Measurements from ENCODE around the gene DUSP16.

The DUSP16 gene

GRCh38 chr12:12528361-12529270, 34.0 kb downstream of the DUSP16 start:
- H3K27me3 ChIP-seq (ENCODE audit: insufficient read depth, poor library complexity, severe bottlenecking): no peaks in the 10 kb centered on the region
- no peak for TF ChIP-seq SPI1 (IDR thresholded peaks at IDR 0.05; ENCODE audit: borderline replicate concordance, low read depth)
- no peak for TF ChIP-seq POLR2AphosphoS5 (IDR thresholded peaks at IDR 0.05; ENCODE audit: low read depth)
- TF ChIP-seq, protein P1, sequence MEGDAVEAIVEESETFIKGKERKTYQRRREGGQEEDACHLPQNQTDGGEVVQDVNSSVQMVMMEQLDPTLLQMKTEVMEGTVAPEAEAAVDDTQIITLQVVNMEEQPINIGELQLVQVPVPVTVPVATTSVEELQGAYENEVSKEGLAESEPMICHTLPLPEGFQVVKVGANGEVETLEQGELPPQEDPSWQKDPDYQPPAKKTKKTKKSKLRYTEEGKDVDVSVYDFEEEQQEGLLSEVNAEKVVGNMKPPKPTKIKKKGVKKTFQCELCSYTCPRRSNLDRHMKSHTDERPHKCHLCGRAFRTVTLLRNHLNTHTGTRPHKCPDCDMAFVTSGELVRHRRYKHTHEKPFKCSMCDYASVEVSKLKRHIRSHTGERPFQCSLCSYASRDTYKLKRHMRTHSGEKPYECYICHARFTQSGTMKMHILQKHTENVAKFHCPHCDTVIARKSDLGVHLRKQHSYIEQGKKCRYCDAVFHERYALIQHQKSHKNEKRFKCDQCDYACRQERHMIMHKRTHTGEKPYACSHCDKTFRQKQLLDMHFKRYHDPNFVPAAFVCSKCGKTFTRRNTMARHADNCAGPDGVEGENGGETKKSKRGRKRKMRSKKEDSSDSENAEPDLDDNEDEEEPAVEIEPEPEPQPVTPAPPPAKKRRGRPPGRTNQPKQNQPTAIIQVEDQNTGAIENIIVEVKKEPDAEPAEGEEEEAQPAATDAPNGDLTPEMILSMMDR (IDR thresholded peaks at IDR 0.05; ENCODE audit: insufficient read depth, low read length): no peak
- TF ChIP-seq GABPA (IDR thresholded peaks at IDR 0.05; ENCODE audit: low read depth): no peak
- no peak for TF ChIP-seq REST (IDR thresholded peaks at IDR 0.05; ENCODE audit: insufficient replicate concordance, low read depth)
- no peak for DNase-seq (ENCODE audit: low read depth in 1 of 2, low spot score in 1 of 2)
- no peak overlapping the region for H3K27ac ChIP-seq (replicated peaks)
- H3K4me3 ChIP-seq (replicated peaks; ENCODE audit: insufficient read depth, low read length): no peak overlapping the region

GRCh38 chr12:12527820-12528296, 34.8 kb downstream of the DUSP16 start:
- Histone ChIP-seq H3K27ac (replicated peaks) (no peak overlapping the region), H3K27me3 (ENCODE audit: insufficient read depth, poor library complexity, severe bottlenecking) (no peaks in the 10 kb centered on the region), H3K4me3 (replicated peaks; ENCODE audit: insufficient read depth, low read length) (no peak overlapping the region)
- TF ChIP-seq GABPA (IDR thresholded peaks at IDR 0.05; ENCODE audit: low read depth) (no peak), POLR2AphosphoS5 (IDR thresholded peaks at IDR 0.05; ENCODE audit: low read depth) (no peak), REST (IDR thresholded peaks at IDR 0.05; ENCODE audit: insufficient replicate concordance, low read depth) (no peak), SPI1 (IDR thresholded peaks at IDR 0.05; ENCODE audit: borderline replicate concordance, low read depth) (no peak)
- TF ChIP-seq, protein P1 (IDR thresholded peaks at IDR 0.05; ENCODE audit: insufficient read depth, low read length): no peak
- no peak for DNase-seq (ENCODE audit: low read depth in 1 of 2, low spot score in 1 of 2)

DNA sequence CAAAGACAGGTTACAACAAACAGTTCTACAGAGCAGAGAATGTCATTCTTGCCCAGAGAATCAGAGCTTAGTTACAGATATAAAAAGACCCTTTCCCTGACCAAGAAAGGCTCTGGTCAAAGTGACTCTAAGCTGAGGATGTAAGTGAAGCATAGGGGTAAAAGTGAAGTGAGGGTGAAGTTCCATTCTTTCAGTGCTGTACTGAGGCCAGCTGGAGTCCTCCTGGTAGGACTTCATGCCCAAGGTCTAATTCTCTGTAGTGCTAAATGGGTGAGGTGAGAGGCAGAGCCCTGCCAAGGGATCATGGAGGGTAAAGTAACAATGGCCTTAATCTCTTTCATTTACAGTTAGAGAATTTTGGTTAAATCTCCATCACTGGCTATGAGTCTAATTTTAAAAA, 38.5 kb downstream of the DUSP16 start:
- TF ChIP-seq SPI1 (IDR thresholded peaks at IDR 0.05; ENCODE audit: borderline replicate concordance, low read depth) (no peak), REST (IDR thresholded peaks at IDR 0.05; ENCODE audit: insufficient replicate concordance, low read depth) (no peak), GABPA (IDR thresholded peaks at IDR 0.05; ENCODE audit: low read depth) (no peak), POLR2AphosphoS5 (IDR thresholded peaks at IDR 0.05; ENCODE audit: low read depth) (no peak)
- TF ChIP-seq, protein P1 (IDR thresholded peaks at IDR 0.05; ENCODE audit: insufficient read depth, low read length): no peak
- Histone ChIP-seq H3K27me3 (ENCODE audit: insufficient read depth, poor library complexity, severe bottlenecking) (no peaks in the 10 kb centered on the region), H3K27ac (replicated peaks) (no peak overlapping the region), H3K4me3 (replicated peaks; ENCODE audit: insufficient read depth, low read length) (no peak overlapping the region)
- no peak for DNase-seq (ENCODE audit: low read depth in 1 of 2, low spot score in 1 of 2)
